ENCODE measurements around the gene MDFI. TPM values are rescaled to one million over a fixed set of nuclear protein-coding genes. Genes with fewer than 3 reads are reported as not detected.
A peak's percentile ranks its signal among the peaks of the same experiment; 100 is the strongest.

Gene MDFI
- total RNA-seq, 1 donor from 2014 or later: 29.5 TPM

DNA sequence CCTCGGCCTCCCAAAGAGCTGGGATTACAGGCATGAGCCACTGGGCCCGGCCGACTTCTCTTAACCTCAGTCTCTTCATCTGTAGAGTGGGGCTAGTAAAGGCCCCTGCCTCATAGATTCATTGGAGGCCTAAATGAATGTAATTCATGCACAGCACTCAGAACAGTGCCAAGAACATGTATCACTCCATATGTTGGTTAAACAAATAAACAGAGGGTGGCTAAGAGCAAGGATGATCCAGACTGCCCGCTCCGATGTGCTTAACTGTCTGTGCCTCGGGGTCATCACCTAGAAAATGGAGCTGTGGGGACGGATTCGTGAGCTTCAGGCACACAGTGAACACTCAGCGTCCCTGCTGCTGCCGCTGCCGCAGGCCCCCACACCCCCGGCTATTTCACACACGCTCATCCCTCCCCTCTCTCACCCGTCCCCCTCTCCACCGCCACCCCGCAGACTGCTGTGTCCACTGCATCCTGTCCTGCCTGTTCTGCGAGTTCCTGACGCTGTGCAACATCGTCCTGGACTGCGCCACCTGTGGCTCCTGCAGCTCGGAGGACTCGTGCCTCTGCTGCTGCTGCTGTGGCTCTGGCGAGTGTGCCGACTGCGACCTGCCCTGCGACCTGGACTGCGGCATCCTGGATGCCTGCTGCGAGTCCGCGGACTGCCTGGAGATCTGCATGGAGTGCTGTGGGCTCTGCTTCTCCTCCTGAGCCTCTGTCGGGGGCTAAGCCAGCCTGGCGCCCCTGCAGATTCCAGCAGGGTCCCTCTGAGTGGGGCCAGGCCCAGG, 14.8 kb downstream of the MDFI start:
- DNase-seq (ENCODE audit: low spot score): no peak
- Histone ChIP-seq H3K4me2 (no peak overlapping the region), H3F3A (ENCODE audit: low read depth) (no peaks in the 10 kb centered on the region), H3K4me1 (peaks cover 11% of the 10 kb centered on the region), H2AFZ (replicated peaks) (no peak overlapping the region), H3K9ac (no peak overlapping the region), H3K9me3 (ENCODE audit: low read depth) (no peaks in the 10 kb centered on the region), H3K27ac (no peak overlapping the region), H3K36me3 (no peaks in the 10 kb centered on the region), H4K20me1 (ENCODE audit: low read depth) (no peaks in the 10 kb centered on the region), H3K79me2 (ENCODE audit: low read depth) (no peaks in the 10 kb centered on the region), H3K27me3 (no peaks in the 10 kb centered on the region), H3K4me3 (no peak overlapping the region)
- no peak overlapping the region for H3K27ac Mint-ChIP-seq
- peaks cover 23% of the 10 kb centered on the region for H3K4me1 Mint-ChIP-seq
- H3K36me3 Mint-ChIP-seq: peaks cover 18% of the 10 kb centered on the region
- peaks cover 13% of the 10 kb centered on the region for H3K27me3 Mint-ChIP-seq (ENCODE audit: insufficient read depth, low read depth)
- H3K4me3 Mint-ChIP-seq: no peak overlapping the region
- no peak for TF ChIP-seq EZH2phosphoT487 (IDR thresholded peaks at IDR 0.05)
- no peaks in the 10 kb centered on the region for H3K9me3 Mint-ChIP-seq

DNA sequence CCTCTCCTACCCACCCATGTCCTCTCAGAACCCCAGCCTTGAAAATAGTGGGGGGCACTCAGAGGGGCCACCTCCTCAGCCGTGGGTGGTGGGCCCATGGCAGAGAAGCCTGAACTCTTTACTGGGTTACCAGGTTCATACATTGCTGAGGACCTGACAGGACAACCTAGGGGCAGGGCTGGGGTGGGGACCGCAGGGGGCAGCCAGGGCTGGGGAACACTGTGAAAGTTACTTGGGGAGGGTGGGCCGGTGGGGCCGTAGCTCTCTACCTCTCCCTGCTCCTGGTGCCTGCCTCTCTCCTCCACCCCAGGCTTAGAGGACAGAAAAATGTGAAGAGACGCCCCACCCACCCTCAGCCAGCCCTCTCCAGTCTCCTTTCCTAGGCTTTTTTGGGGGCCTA, 15.4 kb downstream of the MDFI start:
- H4K20me1 ChIP-seq (ENCODE audit: low read depth): no peaks in the 10 kb centered on the region
- H3K27me3 Mint-ChIP-seq (ENCODE audit: insufficient read depth, low read depth): peaks cover 13% of the 10 kb centered on the region
- H3F3A ChIP-seq (ENCODE audit: low read depth): no peaks in the 10 kb centered on the region
- no peak overlapping the region for H3K4me3 Mint-ChIP-seq
- H3K9me3 ChIP-seq (ENCODE audit: low read depth): no peaks in the 10 kb centered on the region
- no peak overlapping the region for H3K27ac Mint-ChIP-seq
- H3K4me3 ChIP-seq: no peak overlapping the region
- peaks cover 11% of the 10 kb centered on the region for H3K4me1 ChIP-seq
- H3K36me3 ChIP-seq: no peaks in the 10 kb centered on the region
- peaks cover 23% of the 10 kb centered on the region for H3K4me1 Mint-ChIP-seq
- H3K4me2 ChIP-seq: no peak overlapping the region
- H3K79me2 ChIP-seq (ENCODE audit: low read depth): no peaks in the 10 kb centered on the region
- no peak overlapping the region for H3K27ac ChIP-seq
- no peak for TF ChIP-seq CTCF (IDR thresholded peaks at IDR 0.05)
- TF ChIP-seq EZH2 (IDR thresholded peaks at IDR 0.05): no peak
- H3K27me3 ChIP-seq: no peaks in the 10 kb centered on the region
- H3K9me3 Mint-ChIP-seq: no peaks in the 10 kb centered on the region
- no peak overlapping the region for H2AFZ ChIP-seq (replicated peaks)
- DNase-seq (ENCODE audit: low spot score): no peak
- H3K9ac ChIP-seq: no peak overlapping the region
- peaks cover 16% of the 10 kb centered on the region for H3K36me3 Mint-ChIP-seq

- no peak for DNase-seq (ENCODE audit: low spot score)
- H3K9ac ChIP-seq: no peak overlapping the region
- Mint-ChIP-seq H3K27me3 (ENCODE audit: insufficient read depth, low read depth) (peaks cover 15% of the 10 kb centered on the region), H3K4me1 (peaks cover 23% of the 10 kb centered on the region), H3K27ac (no peak overlapping the region), H3K36me3 (peaks cover 14% of the 10 kb centered on the region), H3K9me3 (no peaks in the 10 kb centered on the region), H3K4me3 (no peak overlapping the region)
- no peaks in the 10 kb centered on the region for H3K9me3 ChIP-seq (ENCODE audit: low read depth)
- H3K36me3 ChIP-seq: no peaks in the 10 kb centered on the region
- peaks cover 11% of the 10 kb centered on the region for H3K4me1 ChIP-seq
- no peaks in the 10 kb centered on the region for H3K27me3 ChIP-seq
- no peak overlapping the region for H3K4me2 ChIP-seq
- no peaks in the 10 kb centered on the region for H4K20me1 ChIP-seq (ENCODE audit: low read depth)
- H2AFZ ChIP-seq (replicated peaks): no peak overlapping the region
- no peaks in the 10 kb centered on the region for H3K79me2 ChIP-seq (ENCODE audit: low read depth)
- no peak for TF ChIP-seq CTCF (IDR thresholded peaks at IDR 0.05)
- no peak for TF ChIP-seq EZH2 (IDR thresholded peaks at IDR 0.05)
- TF ChIP-seq EZH2phosphoT487 (IDR thresholded peaks at IDR 0.05): no peak
- no peak overlapping the region for H3K27ac ChIP-seq
- no peaks in the 10 kb centered on the region for H3F3A ChIP-seq (ENCODE audit: low read depth)
- no peak overlapping the region for H3K4me3 ChIP-seq
These were observed 16.0 kb downstream of the MDFI start for GRCh38 chr6:41654151-41654697.

- H3K4me1 Mint-ChIP-seq: peaks cover 23% of the 10 kb centered on the region
- H3K27ac Mint-ChIP-seq: peak overlapping the region; percentile 58
- H3K4me2 ChIP-seq: no peak overlapping the region
- H3K4me3 ChIP-seq: no peak overlapping the region
- no peaks in the 10 kb centered on the region for H4K20me1 ChIP-seq (ENCODE audit: low read depth)
- no peaks in the 10 kb centered on the region for H3K9me3 Mint-ChIP-seq
- DNase-seq (ENCODE audit: low spot score): no peak
- no peaks in the 10 kb centered on the region for H3K79me2 ChIP-seq (ENCODE audit: low read depth)
- H3K27ac ChIP-seq: no peak overlapping the region
- no peak for TF ChIP-seq EZH2phosphoT487 (IDR thresholded peaks at IDR 0.05)
- TF ChIP-seq EZH2 (IDR thresholded peaks at IDR 0.05): no peak
- no peak for TF ChIP-seq CTCF (IDR thresholded peaks at IDR 0.05)
- no peaks in the 10 kb centered on the region for H3K27me3 ChIP-seq
- H3K36me3 Mint-ChIP-seq: peaks cover 10% of the 10 kb centered on the region
- peaks cover 14% of the 10 kb centered on the region for H3K27me3 Mint-ChIP-seq (ENCODE audit: insufficient read depth, low read depth)
- no peak overlapping the region for H3K4me3 Mint-ChIP-seq
- peaks cover 11% of the 10 kb centered on the region for H3K4me1 ChIP-seq
- no peaks in the 10 kb centered on the region for H3K36me3 ChIP-seq
- no peak overlapping the region for H3K9ac ChIP-seq
- H3F3A ChIP-seq (ENCODE audit: low read depth): no peaks in the 10 kb centered on the region
- H2AFZ ChIP-seq (replicated peaks): no peak overlapping the region
- no peaks in the 10 kb centered on the region for H3K9me3 ChIP-seq (ENCODE audit: low read depth)
These were observed 16.5 kb downstream of the MDFI start for GRCh38 chr6:41654698-41655151.

All from neural progenitor cell (in vitro differentiated cells).